GM21529 (cell line): ENCODE measurements around the gene DMAC2.
"Not testable (repeated sequence)": the region's sequence is repeated elsewhere in the genome, so short reads cannot be mapped to it uniquely, and the experiment has no call there.

Source experiments
- ATAC-seq: cut with Tn5 transposase; IDR thresholded peaks from one replicate; pipeline ENCODE4 v1.9.1; 2021; ENCODE audit not compliant: unreplicated experiment

The DMAC2 gene

GRCh38 chr19:41402010-41402409 lies 37.7 kb downstream of the DMAC2 start:
- ATAC-seq, result no peak

GRCh38 chr19:41401483-41401882 lies 38.2 kb downstream of the DMAC2 start:
- ATAC-seq, result no peak

- ATAC-seq, result no peak
Observed at GRCh38 chr19:41399525-41399924, 40.2 kb downstream of the DMAC2 start.

- no peak for ATAC-seq
Observed at GRCh38 chr19:41399091-41399490, 40.6 kb downstream of the DMAC2 start.

- no peak for ATAC-seq
Observed at GRCh38 chr19:41398598-41398997, 41.1 kb downstream of the DMAC2 start.

GRCh38 chr19:41398050-41398418 lies 41.7 kb downstream of the DMAC2 start:
- ATAC-seq, result no peak

GRCh38 chr19:41397086-41398049 lies 42.3 kb downstream of the DMAC2 start, which contains the start of the genes BCKDHA and EXOSC5:
TSS of gene BCKDHA (plus strand) at chr19:41397818. CDS start at chr19:41397828, 10 bp downstream.
TSS of gene EXOSC5 (minus strand) at chr19:41397359. CDS start at chr19:41397328, 31 bp downstream.
- ATAC-seq, result peak; percentile 88

- no peak for ATAC-seq
Observed at GRCh38 chr19:41395355-41395754, 44.4 kb downstream of the DMAC2 start.

GRCh38 chr19:41392775-41393174 lies 46.9 kb downstream of the DMAC2 start:
- ATAC-seq, result no peak

- ATAC-seq, result no peak
Observed at GRCh38 chr19:41391618-41392017, 48.1 kb downstream of the DMAC2 start.

- no peak for ATAC-seq
Observed at GRCh38 chr19:41386442-41386841, 53.3 kb downstream of the DMAC2 start.

- no peak for ATAC-seq
Observed at GRCh38 chr19:41384351-41384750, 55.4 kb downstream of the DMAC2 start.

GRCh38 chr19:41381536-41381935 lies 58.2 kb downstream of the DMAC2 start:
- ATAC-seq, result not testable (repeated sequence)
